Melanocyte of skin (primary cell): Measurements from ENCODE around the gene COX7B2. TPM values are rescaled to one million over a fixed set of nuclear protein-coding genes. Genes with fewer than 3 reads are reported as not detected.

ENCODE experiments used
- total RNA-seq, 2 donors: library from RNA; depleted of rRNA; stranded (reverse); fragments of >200 nt; gene quantifications; 2 replicates each; pipeline ENCODE4 v1.2.3, GENCODE V29; 2012

Gene COX7B2
- not detected for total RNA-seq

DNA sequence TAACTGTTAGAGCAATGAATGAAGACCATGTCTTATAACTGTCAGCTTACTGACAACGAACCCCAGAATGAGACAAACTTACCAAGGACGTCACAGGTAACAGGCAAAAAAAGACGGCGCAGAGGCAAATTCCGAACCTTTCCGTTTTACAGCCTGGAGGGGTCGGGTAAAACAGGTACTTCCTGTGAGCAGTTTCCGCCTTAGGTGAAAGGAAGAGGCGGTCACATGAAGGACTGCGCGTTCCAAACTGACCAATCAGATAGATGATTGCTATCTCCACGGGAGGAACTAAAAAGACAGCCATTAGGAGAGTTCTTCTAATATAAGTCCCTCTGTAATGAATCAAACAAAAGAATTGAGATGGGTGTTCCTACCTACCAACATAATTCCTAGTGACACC lies at the start of gene COX7B2:
TSS of gene COX7B2 (minus strand) at position 168 of the 400 bp plus-strand sequence. CDS start 174,053 bp downstream, outside the sequence.

Other genes starting within 250 kb of the COX7B2 start
- gene GABRA4, start 84.3 kb upstream of the COX7B2 start, total RNA-seq: not detected
- gene GABRB1, start 122.3 kb upstream of the COX7B2 start, total RNA-seq: under 1 TPM in 1 of 2 donors, not detected in 1; 0.69 TPM